GM10248 (cell line): ENCODE results near the gene SLC8B1.

ENCODE experiments used
- CTCF ChIA-PET: fragments of 300-600 bp; sonication (Branson Sonifier 250); formaldehyde crosslinking; extraction: SDS; loops from one replicate; lab custom pipeline; 2021; ENCODE audit warnings: antibody characterized with exemption; lab: Yijun Ruan, JAX
- POLR2A ChIA-PET: fragments of 350-650 bp; sonication (Branson Sonifier 250); formaldehyde crosslinking; extraction: SDS; loops from one replicate; lab custom pipeline; 2020; ENCODE audit warnings: antibody characterized with exemption; lab: Yijun Ruan, JAX
- DNase-seq: peaks from one replicate; pipeline ENCODE4 v3.0.0; 2012; ENCODE audit errors: extremely low spot score
- TF ChIP-seq, protein P1 (sequence below): IDR thresholded peaks from 2 replicates; pipeline ENCODE4 v1.5.1; 2012; ENCODE audit warnings: mild to moderate bottlenecking, low read depth; ENCODE audit errors: extremely low read depth, missing control alignments, control extremely low read depth

The SLC8B1 gene

DNA sequence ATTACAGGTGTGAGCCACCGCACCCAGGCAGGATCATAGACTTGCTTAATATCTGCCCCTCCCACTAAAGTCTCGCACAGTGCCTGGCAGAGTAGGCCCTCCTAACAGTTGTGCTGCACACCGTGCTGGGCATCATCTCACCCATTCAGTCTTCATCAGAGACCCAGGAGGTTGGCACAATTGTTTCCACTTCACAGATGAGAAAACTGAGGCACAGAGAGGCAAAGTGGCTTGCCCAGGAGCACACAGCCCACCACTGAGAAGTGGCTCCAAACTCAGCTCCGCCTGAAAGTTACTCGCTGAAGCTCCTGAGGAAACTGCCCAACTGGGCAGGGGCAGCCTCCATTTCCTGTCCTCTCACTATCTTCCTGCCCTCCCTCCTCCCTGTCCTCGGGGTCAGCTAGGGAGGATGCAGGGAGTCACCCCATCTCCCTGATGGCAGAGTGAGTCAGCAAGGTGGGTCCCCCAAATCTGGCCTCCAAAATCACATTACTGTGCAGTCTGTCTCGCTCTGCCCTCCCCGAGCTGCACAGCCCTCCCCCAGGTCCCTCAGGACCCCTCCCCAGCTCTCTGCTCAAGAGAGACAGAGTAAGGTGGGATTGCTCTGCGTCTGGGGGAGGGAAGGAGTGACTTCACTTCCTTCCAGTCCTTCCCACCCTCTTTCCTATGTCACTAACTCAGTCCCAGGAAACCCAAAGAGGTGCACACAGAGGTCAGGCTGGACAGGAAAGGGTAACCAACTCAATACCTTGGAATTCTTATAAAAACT is 5.7 kb downstream of the SLC8B1 start:
- DNase-seq: no peak
- ChIA-PET CTCF (interaction anchor here (1.1 to 1.4 kb wide), 3 partner anchors 9 to 156 kb away, joined by 3 read pairs; no protein-coding TSS in a partner anchor), POLR2A (no interaction called here)
- TF ChIP-seq, protein P1, sequence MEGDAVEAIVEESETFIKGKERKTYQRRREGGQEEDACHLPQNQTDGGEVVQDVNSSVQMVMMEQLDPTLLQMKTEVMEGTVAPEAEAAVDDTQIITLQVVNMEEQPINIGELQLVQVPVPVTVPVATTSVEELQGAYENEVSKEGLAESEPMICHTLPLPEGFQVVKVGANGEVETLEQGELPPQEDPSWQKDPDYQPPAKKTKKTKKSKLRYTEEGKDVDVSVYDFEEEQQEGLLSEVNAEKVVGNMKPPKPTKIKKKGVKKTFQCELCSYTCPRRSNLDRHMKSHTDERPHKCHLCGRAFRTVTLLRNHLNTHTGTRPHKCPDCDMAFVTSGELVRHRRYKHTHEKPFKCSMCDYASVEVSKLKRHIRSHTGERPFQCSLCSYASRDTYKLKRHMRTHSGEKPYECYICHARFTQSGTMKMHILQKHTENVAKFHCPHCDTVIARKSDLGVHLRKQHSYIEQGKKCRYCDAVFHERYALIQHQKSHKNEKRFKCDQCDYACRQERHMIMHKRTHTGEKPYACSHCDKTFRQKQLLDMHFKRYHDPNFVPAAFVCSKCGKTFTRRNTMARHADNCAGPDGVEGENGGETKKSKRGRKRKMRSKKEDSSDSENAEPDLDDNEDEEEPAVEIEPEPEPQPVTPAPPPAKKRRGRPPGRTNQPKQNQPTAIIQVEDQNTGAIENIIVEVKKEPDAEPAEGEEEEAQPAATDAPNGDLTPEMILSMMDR: no peak

DNA sequence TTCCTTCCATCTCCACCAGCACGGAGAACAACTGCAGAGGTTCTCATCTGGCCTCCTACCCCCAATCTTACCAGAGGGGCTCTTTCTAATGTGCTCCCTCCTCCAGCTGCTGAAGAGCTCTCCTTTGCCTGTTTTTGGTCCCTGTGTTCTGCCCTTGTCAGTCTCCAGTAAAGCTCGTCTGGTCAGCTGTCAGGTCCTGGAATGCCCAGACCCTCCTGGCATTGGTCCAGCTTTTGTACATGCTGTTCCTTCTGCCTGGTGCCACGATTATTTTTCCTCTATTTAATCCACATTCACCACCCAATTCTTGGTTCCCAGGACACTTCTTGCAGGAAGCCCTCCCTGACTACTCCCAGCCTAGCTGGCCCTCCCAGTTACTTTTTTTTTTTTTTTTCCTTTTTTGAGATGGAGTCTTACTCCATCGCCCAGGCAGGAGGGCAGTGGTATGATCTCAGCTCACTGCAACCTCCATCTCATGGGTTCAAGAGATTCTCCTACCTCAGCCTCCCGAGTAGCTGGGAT is 6.5 kb downstream of the SLC8B1 start:
- TF ChIP-seq, protein P1: no peak
- POLR2A ChIA-PET: no interaction called here
- DNase-seq: no peak
- CTCF ChIA-PET: interaction anchor here (1.1 to 1.4 kb wide), 3 partner anchors 8 to 155 kb away, joined by 3 read pairs; no protein-coding TSS in a partner anchor

DNA sequence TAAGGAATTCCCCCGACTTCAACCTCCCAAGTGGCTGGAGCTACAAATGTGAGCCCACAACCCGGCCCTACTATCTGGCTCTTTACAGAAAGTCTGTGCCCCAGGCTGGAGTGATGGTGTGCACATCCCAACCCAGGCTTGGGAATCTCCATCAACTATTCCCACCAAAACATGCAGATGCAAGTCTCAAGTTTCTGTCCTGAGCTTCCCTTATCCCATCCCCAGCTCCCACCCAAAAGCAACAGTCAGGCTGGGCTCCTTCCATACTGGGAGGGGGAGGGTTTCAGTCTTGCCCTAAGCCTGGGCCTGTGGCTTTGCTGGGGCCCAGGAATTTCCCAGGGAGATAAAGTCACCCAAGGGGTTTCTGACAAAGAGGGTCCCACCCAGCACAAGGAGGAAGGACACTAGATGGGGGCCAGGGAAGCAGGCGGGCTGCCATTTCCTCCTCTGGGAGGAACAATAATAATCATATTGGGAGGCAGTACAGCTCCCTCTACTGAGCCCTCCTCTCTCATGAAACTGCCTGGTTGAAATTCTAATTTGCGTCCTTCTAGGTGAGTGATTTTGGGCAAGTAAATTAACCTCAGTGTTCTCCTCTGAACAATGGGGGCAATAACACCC is 8.0 kb downstream of the SLC8B1 start:
- ChIA-PET POLR2A (interaction anchor here (0.6 kb wide), 1 partner anchor 295 kb away, joined by 3 read pairs; no protein-coding TSS in a partner anchor), CTCF (interaction anchor here (1.7 kb wide), 1 partner anchor 98 kb away, joined by 4 read pairs; no protein-coding TSS in a partner anchor)
- TF ChIP-seq, protein P1: peak; percentile 24
- no peak for DNase-seq

DNA sequence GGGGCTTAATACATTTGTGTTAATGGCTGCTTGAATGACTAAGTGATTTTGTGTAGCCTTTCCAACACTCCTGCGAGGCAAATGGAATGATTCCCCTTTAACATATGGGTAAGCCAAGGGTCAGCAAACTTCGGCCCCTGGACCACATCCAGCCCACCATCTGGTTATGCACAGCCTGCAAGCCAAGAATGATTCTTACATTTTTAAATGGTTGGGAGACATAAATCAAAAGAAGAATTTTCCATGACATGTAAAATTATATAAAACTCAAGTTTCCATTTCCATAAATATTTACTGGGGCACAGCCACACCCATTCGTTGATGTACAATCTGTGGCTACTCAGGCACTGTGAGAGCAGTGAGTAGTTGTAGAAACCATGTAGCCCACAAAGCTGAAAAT is 9.0 kb downstream of the SLC8B1 start:
- ChIA-PET POLR2A (no interaction called here), CTCF (interaction anchor here (1.7 kb wide), 1 partner anchor 99 kb away, joined by 4 read pairs; no protein-coding TSS in a partner anchor)
- TF ChIP-seq, protein P1: no peak
- no peak for DNase-seq

DNA sequence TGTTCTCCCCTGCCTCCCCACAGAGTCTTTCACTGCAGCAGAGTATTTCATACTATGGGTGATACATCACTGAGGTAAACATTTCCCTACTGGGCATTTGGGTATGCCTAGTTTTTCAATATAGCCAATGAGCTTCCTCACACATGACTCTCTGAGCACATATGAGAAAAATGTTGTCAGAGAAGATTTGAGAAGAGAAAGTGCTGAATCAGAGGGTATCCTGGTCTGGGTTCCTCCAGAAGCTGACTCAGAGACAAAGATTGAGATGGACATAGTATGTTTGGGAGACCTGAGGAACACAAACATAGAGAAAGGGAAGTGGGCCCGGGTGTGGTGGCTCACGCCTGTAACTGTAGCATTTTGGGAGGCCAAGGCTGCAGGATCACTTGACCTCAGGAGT is 12.6 kb downstream of the SLC8B1 start:
- ChIA-PET CTCF (interaction anchor here (1.5 kb wide), 1 partner anchor 8 kb away, joined by 7 read pairs; no protein-coding TSS in a partner anchor), POLR2A (no interaction called here)
- DNase-seq: no peak
- TF ChIP-seq, protein P1: no peak

DNA sequence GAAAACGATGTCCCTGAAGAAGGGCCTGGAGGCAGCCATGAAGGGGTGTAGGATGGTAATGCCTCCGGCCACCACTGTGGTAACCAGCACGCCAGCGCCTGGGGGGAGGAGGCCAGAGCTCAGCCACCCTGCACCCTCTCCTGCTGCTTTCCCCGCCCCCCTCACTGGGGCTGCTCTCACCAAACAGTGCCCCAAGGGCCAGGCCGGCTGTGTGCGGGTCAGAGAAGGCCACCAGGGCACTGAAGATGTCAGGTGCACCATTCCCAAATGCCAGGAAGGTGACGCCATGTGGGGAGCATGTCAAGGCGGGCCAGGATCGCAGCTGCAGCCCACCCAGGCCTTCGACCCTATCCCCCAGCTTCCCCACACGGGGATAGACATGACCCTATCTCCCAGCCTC is 14.5 kb downstream of the SLC8B1 start:
- CTCF ChIA-PET: interaction anchor here (0.8 to 1.8 kb wide), 2 partner anchors 8 to 12 kb away, joined by 3 to 4 read pairs; no protein-coding TSS in a partner anchor

More for the DNA sequence above, 14.5 kb downstream of the SLC8B1 start:
- POLR2A ChIA-PET: no interaction called here
- TF ChIP-seq, protein P1: no peak
- no peak for DNase-seq
